Measurements from ENCODE around the gene DKC1.

DNA sequence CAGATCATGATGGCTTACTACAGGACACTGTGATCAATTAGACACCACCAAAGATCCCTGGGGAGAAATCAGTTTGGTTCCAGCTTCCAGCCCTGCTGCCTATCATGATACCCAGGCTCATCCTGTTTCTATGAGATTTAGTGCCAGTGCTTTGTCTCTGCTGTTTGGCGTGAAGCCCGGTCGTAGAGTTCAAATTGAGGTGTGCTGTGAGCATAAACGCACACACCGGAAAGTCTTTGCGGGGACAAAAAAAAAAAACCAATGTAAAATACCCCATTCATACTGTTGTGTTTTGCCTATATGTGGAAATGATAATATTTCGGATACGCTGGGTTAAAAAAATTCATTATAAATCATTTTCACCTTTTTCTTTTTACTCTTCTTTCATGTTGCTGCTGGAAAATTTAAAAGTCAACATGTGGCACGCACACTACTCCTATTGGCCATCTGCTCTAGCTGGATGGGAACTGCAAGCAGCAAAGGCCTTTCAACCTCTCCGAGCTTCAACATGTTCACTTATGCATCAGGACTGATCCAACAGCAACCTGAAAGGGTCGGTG lies 607 bp upstream of the DKC1 start:
- no peak for TF ChIP-seq SIN3A (IDR thresholded peaks at IDR 0.05; ENCODE audit: low read depth)
- TF ChIP-seq, protein P1, sequence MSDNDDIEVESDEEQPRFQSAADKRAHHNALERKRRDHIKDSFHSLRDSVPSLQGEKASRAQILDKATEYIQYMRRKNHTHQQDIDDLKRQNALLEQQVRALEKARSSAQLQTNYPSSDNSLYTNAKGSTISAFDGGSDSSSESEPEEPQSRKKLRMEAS (IDR thresholded peaks at IDR 0.05), result no peak

Measured in HCT116 (cell line).